Measurements from ENCODE around the gene PDE8A.

DNA sequence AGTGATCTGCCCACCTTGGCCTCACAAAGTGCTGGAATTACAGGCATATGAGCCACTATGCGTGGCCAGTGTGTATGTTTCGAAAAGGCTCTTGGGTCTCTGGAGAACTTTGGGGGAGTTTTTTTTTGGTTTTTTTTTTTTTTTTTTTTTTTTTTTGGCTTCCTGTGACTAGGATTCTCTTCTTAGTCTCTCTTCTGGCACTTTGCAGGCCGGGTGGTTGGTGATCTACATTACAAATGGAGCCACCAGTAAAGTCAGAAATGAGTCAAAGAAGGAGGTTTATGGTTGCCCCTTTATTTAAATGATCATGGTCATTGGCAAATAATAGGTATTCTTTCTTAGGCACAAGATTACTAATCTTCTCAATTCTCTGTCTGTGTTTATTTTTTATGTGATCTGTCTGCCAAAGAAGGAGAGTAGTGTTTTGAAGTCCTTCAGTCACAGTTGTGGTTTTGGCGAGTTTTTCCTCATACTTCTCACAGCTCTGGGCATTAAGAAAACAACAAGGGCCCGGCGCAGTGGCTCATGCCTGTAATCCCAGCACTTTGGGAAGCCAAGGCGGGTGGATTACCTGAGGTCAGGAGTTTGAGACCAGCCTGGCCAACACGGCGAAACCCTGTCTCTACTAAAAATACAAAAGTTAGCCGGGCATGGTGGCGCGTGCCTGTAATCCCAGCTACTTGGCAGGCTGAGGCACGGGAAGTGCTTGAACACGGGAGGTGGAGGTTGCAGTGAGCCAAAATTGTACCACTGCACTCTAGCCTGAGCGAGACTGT, 38.3 kb downstream of the PDE8A start:
- TF ChIP-seq CTCF (IDR thresholded peaks at IDR 0.05): no peak
- no peak for TF ChIP-seq EZH2 (IDR thresholded peaks at IDR 0.05; ENCODE audit: borderline replicate concordance, insufficient read depth, low read depth, low read length, poor library complexity, severe bottlenecking)

Measured in B cell (primary cell).